K562 (cell line): Measurements from ENCODE around the gene MS4A2. TPM values are rescaled to one million over a fixed set of nuclear protein-coding genes. Genes with fewer than 3 reads are reported as not detected.
A peak's percentile ranks its signal among the peaks of the same experiment; 100 is the strongest.

Source experiments
- CBFB ChIP-seq: sonication (generic); formaldehyde crosslinking; IDR thresholded peaks from 2 replicates; pipeline ENCODE4 v1.4.0; 2020; ENCODE audit warnings: mild to moderate bottlenecking, missing genetic modification reagents
- CC2D1A ChIP-seq: fragments of 450-650 bp; IDR thresholded peaks from 2 replicates; pipeline ENCODE4 v1.6.1; 2017; ENCODE audit warnings: mild to moderate bottlenecking
- CCNT2 ChIP-seq: IDR thresholded peaks from 2 replicates; pipeline ENCODE4 v1.6.1; 2011; ENCODE audit warnings: borderline replicate concordance, low read depth, mild to moderate bottlenecking, moderate library complexity, mixed read lengths, low read length; ENCODE audit not compliant: insufficient read length; ENCODE audit errors: extremely low read depth
- DPF2 ChIP-seq: fragments of 450-650 bp; IDR thresholded peaks from 2 replicates; pipeline ENCODE4 v1.6.1; 2016
- GATAD2A ChIP-seq: fragments of 450-650 bp; IDR thresholded peaks from 2 replicates; pipeline ENCODE4 v1.6.1; 2017
- JUND ChIP-seq, 2 experiments: IDR thresholded peaks; 2 replicates in 1 of 2; 3 replicates in 1 of 2; pipeline ENCODE4 v1.6.1; 2011; ENCODE audit warnings: borderline replicate concordance in 2 of 2, low read depth in 2 of 2, low read length in 2 of 2, improper control_type of control experiment in 1 of 2, missing biosample characterization in 1 of 2, missing genetic modification characterization in 1 of 2, missing genetic modification reagents in 1 of 2
- KAT7 ChIP-seq: sonication (generic); formaldehyde crosslinking; IDR thresholded peaks from 2 replicates; pipeline ENCODE4 v1.8.0; 2022; ENCODE audit warnings: missing genetic modification reagents, mild to moderate bottlenecking, borderline replicate concordance
- KLF16 ChIP-seq: IDR thresholded peaks from 2 replicates; pipeline ENCODE4 v1.6.1; 2016; ENCODE audit warnings: antibody characterized with exemption
- MAFG ChIP-seq: fragments of 450-650 bp; conservative IDR thresholded peaks from 2 replicates; pipeline ENCODE4 v1.6.1; 2016; ENCODE audit warnings: missing genetic modification characterization, missing compliant biosample characterization
- MTF1 ChIP-seq: fragments of 250-450 bp; sonication (Bioruptor Pico); IDR thresholded peaks from 2 replicates; pipeline ENCODE4 v1.9.0; 2021; ENCODE audit warnings: moderate library complexity, mild to moderate bottlenecking, inconsistent platforms, borderline replicate concordance
- NFE2 ChIP-seq: IDR thresholded peaks from 2 replicates; pipeline ENCODE4 v1.6.1; 2014; ENCODE audit warnings: antibody characterized with exemption, low read depth
- NONO ChIP-seq, 2 experiments: fragments of 200-400 bp in 1 of 2; fragments of 450-650 bp in 1 of 2; formaldehyde crosslinking in 1 of 2; IDR thresholded peaks; 2 replicates each; pipeline ENCODE4 v1.6.1; 2017; ENCODE audit warnings: low read depth in 2 of 2, mild to moderate bottlenecking in 2 of 2, moderate library complexity in 2 of 2, low read length in 1 of 2
- PML ChIP-seq: IDR thresholded peaks from 2 replicates; pipeline ENCODE4 v1.6.1; 2012; ENCODE audit warnings: low read length, inconsistent platforms
- RB1 ChIP-seq: fragments of 450-650 bp; IDR thresholded peaks from 2 replicates; pipeline ENCODE4 v1.6.1; 2017; ENCODE audit warnings: low read depth, mild to moderate bottlenecking
- RCOR1 ChIP-seq, 2 experiments: IDR thresholded peaks; 2 replicates each; pipeline ENCODE4 v1.6.1; 2012; ENCODE audit warnings: low read depth in 2 of 2, low read length in 2 of 2, borderline replicate concordance in 1 of 2, improper control_type of control experiment in 1 of 2
- TEAD4 ChIP-seq, 2 experiments: sonication (generic) in 1 of 2; formaldehyde crosslinking in 1 of 2; IDR thresholded peaks; 2 replicates each; pipeline versions ENCODE4 v1.6.1 to v1.8.0; 2012 to 2022; ENCODE audit warnings: borderline replicate concordance in 1 of 2, inconsistent platforms in 1 of 2, low read length in 1 of 2, mild to moderate bottlenecking in 1 of 2, missing genetic modification reagents in 1 of 2
- ZNF124 ChIP-seq: sonication (generic); formaldehyde crosslinking; IDR thresholded peaks from 2 replicates; pipeline ENCODE4 v1.8.1; 2022; ENCODE audit warnings: missing genetic modification reagents
- polyA plus RNA-seq, 8 experiments: library from polyadenylated mRNA; depleted of rRNA in 4 of 8; stranded (reverse) in 5 of 8; unstranded in 3 of 8; fragments of >200 nt; fragmentation: Nextera tagmentation in 2 of 8; fragmentation: Illumina TruSeq in 1 of 8; extraction: Ambion mirVana in 2 of 8; extraction: Trizol in 1 of 8; gene quantifications; 2 replicates each; pipeline versions ENCODE4 v1.2.1 to v1.2.3, GENCODE V29; 2011 to 2014; ENCODE audit warnings: inconsistent platforms in 1 of 8, missing spikeins in 1 of 8
- total RNA-seq, 7 experiments: library from RNA; depleted of rRNA in 6 of 7; stranded (reverse); fragments of >200 nt in 6 of 7; fragmentation: Illumina TruSeq in 2 of 7; extraction: Trizol in 2 of 7; gene quantifications; 2 replicates each; pipeline versions ENCODE4 v1.2.1 to v1.2.3, GENCODE V29; 2011 to 2021; ENCODE audit warnings: low replicate concordance in 1 of 7

Gene MS4A2
- total and polyA plus RNA-seq, 9 of the 15 experiments (the other 6 are each of a cell fraction or from before 2014, with no cell fraction given): 0.06 to 5.7 (median 0.86) TPM

- TF ChIP-seq CBFB (CRISPR knock-in tag) (no peak), NFE2 (peak; percentile 69), ZNF124 (CRISPR knock-in tag) (no peak), KAT7 (CRISPR knock-in tag) (no peak), JUND (IDR thresholded peaks at IDR 0.05; ENCODE audit: borderline replicate concordance, low read depth, low read length) (0 out of 2 replicates have a peak, but pooled peaks have one; percentile 5), JUND (tag; IDR thresholded peaks at IDR 0.05; ENCODE audit: borderline replicate concordance, low read depth, low read length) (peak; percentile 50; the same call in 1 of the 3 replicates), GATAD2A (peak; percentile 26; the same call in 1 of the 2 replicates), PML (0 out of 2 replicates have a peak, but pooled peaks have one; percentile 44), CCNT2 (peak; percentile 57), RCOR1 (IDR thresholded peaks at IDR 0.05; ENCODE audit: borderline replicate concordance in 1 of 2, low read depth in 2 of 2, low read length in 2 of 2) (peak in 1 of 2 experiments; percentile 56; a peak in 1 of 4 replicates), TEAD4 (IDR thresholded peaks at IDR 0.05; ENCODE audit: low read length) (peak; percentile 80), TEAD4 (CRISPR knock-in tag; IDR thresholded peaks at IDR 0.05; ENCODE audit: borderline replicate concordance) (no peak), MAFG (tag) (0 out of 2 replicates have a peak, but pooled peaks have one; percentile 16), RB1 (no peak), CC2D1A (0 out of 2 replicates have a peak, but pooled peaks have one; percentile 26), DPF2 (peak; percentile 76), KLF16 (peak; percentile 25; the same call in 1 of the 2 replicates), MTF1 (CRISPR knock-in tag) (no peak), NONO (IDR thresholded peaks at IDR 0.05; ENCODE audit: low read depth in 2 of 2, low read length in 1 of 2) (no peak)
Measured at GRCh38 chr11:60085909-60086308, 2.6 kb upstream of the MS4A2 start (continued).
